Esophagus (tissue), 2 donors: ENCODE results near the gene FNDC10. TPM values are rescaled to one million over a fixed set of nuclear protein-coding genes. Genes with fewer than 3 reads are reported as not detected.

Experiments used
- H3K27ac ChIP-seq, 2 donors: one replicate each; pipeline ENCODE4 v1.5.1; 2013; ENCODE audit warnings: low read depth in 2 of 2, mild to moderate bottlenecking in 2 of 2, inconsistent platforms in 1 of 2, low read length in 1 of 2, moderate library complexity in 1 of 2
- H3K27me3 ChIP-seq, 2 donors: one replicate each; pipeline ENCODE4 v1.6.1; 2013; ENCODE audit warnings: low read length in 2 of 2, control low read depth in 1 of 2, mild to moderate bottlenecking in 1 of 2; ENCODE audit not compliant: insufficient read depth in 2 of 2, control insufficient read depth in 1 of 2
- H3K36me3 ChIP-seq, 2 donors: one replicate each; pipeline ENCODE4 v1.6.1; 2013; ENCODE audit warnings: low read length in 1 of 2; ENCODE audit not compliant: control insufficient read depth in 2 of 2, insufficient read depth in 2 of 2
- H3K4me1 ChIP-seq, 2 donors: one replicate each; pipeline ENCODE4 v1.6.1; 2013; ENCODE audit warnings: low read length in 1 of 2; ENCODE audit not compliant: control insufficient read depth in 2 of 2, insufficient read depth in 2 of 2
- H3K4me3 ChIP-seq, 2 donors: one replicate each; pipeline ENCODE4 v1.5.1; 2013; ENCODE audit warnings: low read length in 2 of 2, mild to moderate bottlenecking in 2 of 2, low read depth in 1 of 2, moderate library complexity in 1 of 2
- H3K9me3 ChIP-seq, 2 donors: one replicate each; pipeline ENCODE4 v1.6.1; 2013; ENCODE audit warnings: mild to moderate bottlenecking in 2 of 2, low read depth in 1 of 2, low read length in 1 of 2, moderate library complexity in 1 of 2; ENCODE audit not compliant: control insufficient read depth in 2 of 2, insufficient read depth in 1 of 2
- WGBS, 2 donors: extraction: QIAGEN DNeasy Blood & Tissue Kit; methylation state at CpG; one replicate each; pipeline ENCODE4 v1.1.7; 2013; 5-methylcytosine and 5-hydroxymethylcytosine counted together
- polyA plus RNA-seq, 2 donors: library from polyadenylated mRNA; stranded (reverse); fragments of 200-250 nt; gene quantifications; one replicate each; pipeline ENCODE4 v1.2.3, GENCODE V29; 2013
- donor health status: healthy with polysubstance abuse.
- donor health status: Bipolar disorder and iron deficiency.

The FNDC10 gene
- polyA plus RNA-seq, 2 donors = 7.5 to 8.3 TPM

- 69 to 71% methylated on average over 13 to 15 of the region's 15 CpGs for WGBS, 2 donors
- peaks cover 0 to 14% of the 10 kb centered on the region in 2 donors for H3K4me1 ChIP-seq
- H3K27ac ChIP-seq = no peak overlapping the region
- no peak overlapping the region for H3K4me3 ChIP-seq
- H3K9me3 ChIP-seq = no peaks in the 10 kb centered on the region
- no peaks in the 10 kb centered on the region for H3K27me3 ChIP-seq
- peaks cover 0 to 11% of the 10 kb centered on the region in 2 donors for H3K36me3 ChIP-seq
These were observed 49.1 kb downstream of the FNDC10 start for GRCh38 chr1:1550591-1551432.

GRCh38 chr1:1550087-1550486 is 49.8 kb downstream of the FNDC10 start:
- Histone ChIP-seq H3K4me3 (no peak overlapping the region), H3K36me3 (peaks cover 0 to 7% of the 10 kb centered on the region in 2 donors), H3K9me3 (no peaks in the 10 kb centered on the region), H3K27ac (no peak overlapping the region), H3K4me1 (peaks cover 0 to 10% of the 10 kb centered on the region in 2 donors), H3K27me3 (no peaks in the 10 kb centered on the region)
- WGBS, 2 donors = 77 to 79% methylated on average over 7 of the region's 7 CpGs

GRCh38 chr1:1548591-1548990 is 51.3 kb downstream of the FNDC10 start:
- H3K27me3 ChIP-seq = no peaks in the 10 kb centered on the region
- peaks cover 0 to 2% of the 10 kb centered on the region in 2 donors for H3K4me1 ChIP-seq
- 85 to 87% methylated on average over 14 of the region's 14 CpGs for WGBS, 2 donors

More at GRCh38 chr1:1548591-1548990, 51.3 kb downstream of the FNDC10 start:
- Histone ChIP-seq H3K4me3 (no peak overlapping the region), H3K36me3 (peaks cover 0 to 10% of the 10 kb centered on the region in 2 donors), H3K27ac (no peak overlapping the region), H3K9me3 (no peaks in the 10 kb centered on the region)

Other genes with a start within 250 kb of the FNDC10 start
- 10 to 100 TPM in 1 of 2 donors, 1 to 10 TPM in 1; 7.5 to 14.7 TPM for gene MXRA8, start 241.6 kb downstream of the FNDC10 start, polyA plus RNA-seq
- 100 to 1,000 TPM; 155 to 158 TPM for gene AURKAIP1, start 224.9 kb downstream of the FNDC10 start, polyA plus RNA-seq
- gene CCNL2, start 200.8 kb downstream of the FNDC10 start, polyA plus RNA-seq = 100 to 1,000 TPM in 1 of 2 donors, 10 to 100 TPM in 1; 97.9 to 210 TPM
- gene MRPL20, start 192.8 kb downstream of the FNDC10 start, polyA plus RNA-seq = 100 to 1,000 TPM in 1 of 2 donors, 10 to 100 TPM in 1; 59.1 to 148 TPM
- gene ANKRD65, start 178.9 kb downstream of the FNDC10 start, polyA plus RNA-seq = 10 to 100 TPM; 10.6 to 12.4 TPM
- 10 to 100 TPM; 21.0 to 21.4 TPM for gene VWA1, start 164.4 kb downstream of the FNDC10 start, polyA plus RNA-seq
- gene ATAD3C, start 150.4 kb downstream of the FNDC10 start, polyA plus RNA-seq = 1 to 10 TPM; 1.8 to 2.1 TPM
- 10 to 100 TPM; 20.7 to 43.3 TPM for gene ATAD3B, start 128.4 kb downstream of the FNDC10 start, polyA plus RNA-seq
- 10 to 100 TPM; 25.4 to 26.1 TPM for gene ATAD3A, start 88.0 kb downstream of the FNDC10 start, polyA plus RNA-seq
- 1 to 10 TPM; 2.1 to 3.1 TPM for gene TMEM240, start 59.5 kb downstream of the FNDC10 start, polyA plus RNA-seq
- 10 to 100 TPM; 67.7 to 91.4 TPM for gene SSU72, start 25.3 kb downstream of the FNDC10 start, polyA plus RNA-seq
- 100 to 1,000 TPM in 1 of 2 donors, 10 to 100 TPM in 1; 89.9 to 153 TPM for gene MIB2, start 15.4 kb upstream of the FNDC10 start, polyA plus RNA-seq
- gene MMP23B, start 32.0 kb upstream of the FNDC10 start, polyA plus RNA-seq = 1 to 10 TPM in 1 of 2 donors, under 1 TPM in 1; 0.91 to 2.7 TPM
- gene CDK11B, start 58.9 kb upstream of the FNDC10 start, polyA plus RNA-seq = 10 to 100 TPM; 20.6 to 21.0 TPM
- 10 to 100 TPM; 12.0 to 17.9 TPM for gene SLC35E2B, start 92.7 kb upstream of the FNDC10 start, polyA plus RNA-seq
- gene CDK11A, start 124.2 kb upstream of the FNDC10 start, polyA plus RNA-seq = 10 to 100 TPM; 15.4 to 56.7 TPM
- 10 to 100 TPM; 32.1 to 39.7 TPM for gene NADK, start 178.3 kb upstream of the FNDC10 start, polyA plus RNA-seq